Measurements from ENCODE around the gene SPATS1.

The SPATS1 gene

GRCh38 chr6:44342489-44342888 is at the start of gene SPATS1:
Gene SPATS1, plus strand, starts transcription at chr6:44342650. Its CDS starts 446 bp downstream, at chr6:44343096.
- ATAC-seq: peak; percentile 37; the same call in 2 of the 3 replicates
- no peak for TF ChIP-seq TSHZ2 (CRISPR knock-in tag; IDR thresholded peaks at IDR 0.05)
- no peak for TF ChIP-seq PATZ1 (CRISPR knock-in tag; IDR thresholded peaks at IDR 0.05; ENCODE audit: borderline replicate concordance)
- TF ChIP-seq BACH2 (CRISPR knock-in tag; IDR thresholded peaks at IDR 0.05; ENCODE audit: borderline replicate concordance): no peak
- no peak for TF ChIP-seq ISL1 (CRISPR knock-in tag; IDR thresholded peaks at IDR 0.05)
- TF ChIP-seq CSDC2 (CRISPR knock-in tag; IDR thresholded peaks at IDR 0.05): no peak
- TF ChIP-seq ZFP3 (CRISPR knock-in tag; IDR thresholded peaks at IDR 0.05): no peak
- TF ChIP-seq POU6F1 (CRISPR knock-in tag; IDR thresholded peaks at IDR 0.05; ENCODE audit: borderline replicate concordance, low read depth): no peak
- TF ChIP-seq GLIS3 (CRISPR knock-in tag; IDR thresholded peaks at IDR 0.05): no peak
- no peak for TF ChIP-seq ZFP30 (CRISPR knock-in tag; IDR thresholded peaks at IDR 0.05)
- no peak for TF ChIP-seq ARNTL (CRISPR knock-in tag; IDR thresholded peaks at IDR 0.05; ENCODE audit: borderline replicate concordance, low read depth)
- TF ChIP-seq SNAI2 (CRISPR knock-in tag; IDR thresholded peaks at IDR 0.05): no peak
- no peak for TF ChIP-seq TOX (CRISPR knock-in tag; IDR thresholded peaks at IDR 0.05; ENCODE audit: borderline replicate concordance)
- TF ChIP-seq CREB5 (CRISPR knock-in tag; IDR thresholded peaks at IDR 0.05; ENCODE audit: low read depth): no peak
- no peak for TF ChIP-seq CSRNP3 (CRISPR knock-in tag; IDR thresholded peaks at IDR 0.05)
- no peak for TF ChIP-seq ZNF8 (CRISPR knock-in tag; IDR thresholded peaks at IDR 0.05)
- no peak for TF ChIP-seq TCF4 (CRISPR knock-in tag; IDR thresholded peaks at IDR 0.05; ENCODE audit: borderline replicate concordance)
- TF ChIP-seq OSR1 (CRISPR knock-in tag; IDR thresholded peaks at IDR 0.05): no peak

- TF ChIP-seq ZFP3 (CRISPR knock-in tag; IDR thresholded peaks at IDR 0.05): no peak
- no peak for TF ChIP-seq PPARA (CRISPR knock-in tag; IDR thresholded peaks at IDR 0.05; ENCODE audit: borderline replicate concordance)
- TF ChIP-seq OSR1 (CRISPR knock-in tag; IDR thresholded peaks at IDR 0.05): no peak
- TF ChIP-seq PATZ1 (CRISPR knock-in tag; IDR thresholded peaks at IDR 0.05; ENCODE audit: borderline replicate concordance): no peak
- TF ChIP-seq CREB5 (CRISPR knock-in tag; IDR thresholded peaks at IDR 0.05; ENCODE audit: low read depth): no peak
- no peak for TF ChIP-seq TOX (CRISPR knock-in tag; IDR thresholded peaks at IDR 0.05; ENCODE audit: borderline replicate concordance)
- TF ChIP-seq ZNF8 (CRISPR knock-in tag; IDR thresholded peaks at IDR 0.05): no peak
- no peak for ATAC-seq
Observed at GRCh38 chr6:44292661-44293365, 49.6 kb upstream of the SPATS1 start.

Data from SK-N-SH treated with all-trans-retinoic acid at 6 μM for 48 hours (cell line).